ENCODE data around the gene PCDHGC4.

PCDHGC4 gene

DNA sequence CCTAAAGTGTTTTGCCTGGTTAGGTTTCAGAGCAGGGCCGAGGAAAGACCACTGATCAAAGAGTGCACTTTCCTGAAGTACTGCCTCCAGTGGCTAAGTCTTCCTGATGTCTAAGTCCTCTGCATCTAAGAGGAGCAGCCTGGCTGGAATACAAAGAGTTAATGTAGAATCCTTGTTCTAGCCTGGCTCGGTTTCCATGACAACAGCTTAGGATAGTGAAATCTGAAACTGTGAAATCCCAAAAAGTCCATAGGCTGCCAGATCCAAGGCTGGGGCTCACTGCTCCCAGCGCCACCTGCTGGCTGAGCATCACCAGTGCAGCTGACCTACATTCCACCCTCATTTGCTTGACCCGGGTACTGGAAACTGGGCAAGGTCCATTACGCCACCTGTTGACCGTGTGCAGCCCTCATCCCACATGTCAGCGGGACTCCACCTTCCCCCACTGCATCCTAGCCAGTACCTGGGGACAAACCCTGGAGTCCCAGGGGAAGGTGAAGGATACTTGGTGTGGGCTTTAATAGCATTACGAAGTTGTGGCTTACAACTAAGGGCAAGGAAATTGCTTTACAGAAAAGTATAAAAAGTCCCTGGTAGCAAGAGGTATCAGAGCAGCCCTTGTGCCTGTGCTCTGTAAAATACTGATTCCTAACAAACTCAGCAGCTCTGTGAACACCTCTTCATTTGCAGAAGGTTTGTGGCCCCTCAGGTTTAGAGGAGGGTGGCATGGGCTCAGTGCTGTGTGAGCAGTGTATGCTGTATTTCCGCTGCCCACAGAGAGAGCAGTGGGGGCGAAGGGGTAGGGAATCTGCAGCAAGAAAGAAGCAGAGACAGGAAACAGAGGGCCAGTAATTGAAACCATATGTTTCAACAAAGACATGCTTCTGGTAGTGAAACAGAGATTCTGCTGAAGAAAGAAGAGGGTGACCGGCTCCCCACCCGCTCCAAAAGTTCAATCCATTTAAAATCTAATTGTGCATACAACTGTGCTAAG, 40.1 kb downstream of the PCDHGC4 start:
- Histone ChIP-seq H3K36me3 (ENCODE audit: control insufficient read depth, low read depth, low read length) (peaks cover 69% of the 10 kb centered on the region), H3K4me3 (ENCODE audit: low read length) (no peak overlapping the region), H3K4me1 (ENCODE audit: control insufficient read depth, low read depth, low read length) (peaks cover 16% of the 10 kb centered on the region)

DNA sequence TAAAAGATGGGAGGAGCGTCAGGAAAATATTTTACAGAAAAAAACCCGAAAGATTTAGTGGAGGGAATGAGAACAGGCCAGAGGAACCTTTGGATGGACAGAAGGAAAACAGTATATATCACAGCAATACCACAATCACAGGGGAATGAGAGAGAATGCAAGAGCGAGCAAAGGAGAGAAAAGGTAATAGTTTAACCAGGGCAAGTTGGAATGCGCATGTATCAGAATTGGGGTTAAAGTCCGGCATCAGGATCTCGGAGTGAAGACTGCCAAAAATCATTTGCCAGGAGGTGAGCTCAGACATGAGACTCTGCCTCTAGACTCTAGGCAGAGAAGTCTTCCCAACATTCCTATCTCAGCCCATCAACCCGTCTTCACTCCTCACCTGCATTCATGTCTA, 40.8 kb downstream of the PCDHGC4 start:
- Histone ChIP-seq H3K36me3 (ENCODE audit: control insufficient read depth, low read depth, low read length) (peaks cover 71% of the 10 kb centered on the region), H3K27me3 (ENCODE audit: control insufficient read depth, insufficient read depth, low read length) (no peaks in the 10 kb centered on the region), H3K9ac (ENCODE audit: low read length) (no peak overlapping the region), H3K9me3 (ENCODE audit: control insufficient read depth, low read depth, low read length) (no peaks in the 10 kb centered on the region), H3K27ac (ENCODE audit: low read length) (no peak overlapping the region), H3K4me3 (ENCODE audit: low read length) (no peak overlapping the region), H3K4me1 (ENCODE audit: control insufficient read depth, low read depth, low read length) (peaks cover 16% of the 10 kb centered on the region)

More for the DNA sequence above, 40.1 kb downstream of the PCDHGC4 start:
- H3K27ac ChIP-seq (ENCODE audit: low read length) = peak overlapping the region; percentile 28
- H3K9me3 ChIP-seq (ENCODE audit: control insufficient read depth, low read depth, low read length) = no peaks in the 10 kb centered on the region
- H3K27me3 ChIP-seq (ENCODE audit: control insufficient read depth, insufficient read depth, low read length) = no peaks in the 10 kb centered on the region
- H3K9ac ChIP-seq (ENCODE audit: low read length) = no peak overlapping the region

DNA sequence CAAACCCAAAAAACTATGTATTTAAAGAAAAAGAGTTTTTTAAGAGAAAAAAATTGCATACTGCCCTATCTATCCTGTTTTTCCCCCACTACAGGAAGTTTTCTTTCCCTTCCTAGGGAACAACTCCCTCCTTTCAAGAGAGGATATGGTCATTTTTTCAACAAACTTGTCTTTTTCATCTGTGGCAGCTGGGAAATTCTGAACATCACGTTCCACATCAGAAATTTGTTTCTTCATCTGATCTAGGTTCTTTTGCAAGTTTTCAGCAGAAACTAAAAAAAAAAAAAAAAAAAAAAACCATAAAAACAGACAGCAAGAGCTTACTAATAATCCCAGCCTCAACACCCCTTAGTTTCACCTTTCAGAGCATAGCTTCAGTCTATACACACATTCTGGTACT, 42.6 kb downstream of the PCDHGC4 start:
- Histone ChIP-seq H3K27me3 (ENCODE audit: control insufficient read depth, insufficient read depth, low read length) (no peaks in the 10 kb centered on the region), H3K4me1 (ENCODE audit: control insufficient read depth, low read depth, low read length) (peaks cover 16% of the 10 kb centered on the region), H3K9ac (ENCODE audit: low read length) (no peak overlapping the region), H3K27ac (ENCODE audit: low read length) (no peak overlapping the region), H3K36me3 (ENCODE audit: control insufficient read depth, low read depth, low read length) (peaks cover 56% of the 10 kb centered on the region), H3K4me3 (ENCODE audit: low read length) (no peak overlapping the region), H3K9me3 (ENCODE audit: control insufficient read depth, low read depth, low read length) (no peaks in the 10 kb centered on the region)

DNA sequence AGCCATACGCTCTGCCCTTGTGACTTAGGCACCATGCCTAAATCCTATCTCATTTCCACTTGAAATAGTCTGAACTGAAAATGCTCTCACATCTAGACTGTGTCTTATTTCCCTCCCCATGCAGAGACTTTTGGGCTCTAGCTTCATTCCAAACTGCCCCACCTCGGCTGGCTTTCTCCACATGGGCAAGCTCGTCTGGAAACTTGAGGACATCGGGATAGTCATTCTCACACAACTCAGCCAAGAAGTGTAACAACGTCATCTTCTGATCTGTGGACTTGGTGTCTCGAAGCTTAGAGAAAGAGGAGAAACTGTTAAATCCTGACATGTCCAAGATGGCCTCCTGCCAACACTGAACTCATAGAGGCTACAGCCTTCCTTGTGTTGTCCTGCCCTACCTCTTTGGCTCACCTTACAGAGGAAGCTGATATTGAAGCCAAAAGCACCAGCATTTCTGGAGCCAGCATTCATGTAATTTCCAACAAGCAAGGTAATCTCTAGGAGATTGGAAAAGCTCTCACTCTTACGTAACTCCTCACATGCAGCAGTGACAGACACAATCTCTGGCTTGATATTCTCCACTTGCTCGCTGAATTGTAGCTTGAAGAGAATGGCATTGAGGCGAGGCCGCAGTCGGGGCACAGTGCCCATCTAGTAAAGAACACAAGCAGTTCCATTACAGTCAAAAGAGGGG, 43.6 kb downstream of the PCDHGC4 start:
- Histone ChIP-seq H3K36me3 (ENCODE audit: control insufficient read depth, low read depth, low read length) (peaks cover 55% of the 10 kb centered on the region), H3K4me3 (ENCODE audit: low read length) (no peak overlapping the region), H3K27ac (ENCODE audit: low read length) (no peak overlapping the region), H3K9me3 (ENCODE audit: control insufficient read depth, low read depth, low read length) (no peaks in the 10 kb centered on the region), H3K27me3 (ENCODE audit: control insufficient read depth, insufficient read depth, low read length) (no peaks in the 10 kb centered on the region), H3K9ac (ENCODE audit: low read length) (no peak overlapping the region), H3K4me1 (ENCODE audit: control insufficient read depth, low read depth, low read length) (peaks cover 16% of the 10 kb centered on the region)

DNA sequence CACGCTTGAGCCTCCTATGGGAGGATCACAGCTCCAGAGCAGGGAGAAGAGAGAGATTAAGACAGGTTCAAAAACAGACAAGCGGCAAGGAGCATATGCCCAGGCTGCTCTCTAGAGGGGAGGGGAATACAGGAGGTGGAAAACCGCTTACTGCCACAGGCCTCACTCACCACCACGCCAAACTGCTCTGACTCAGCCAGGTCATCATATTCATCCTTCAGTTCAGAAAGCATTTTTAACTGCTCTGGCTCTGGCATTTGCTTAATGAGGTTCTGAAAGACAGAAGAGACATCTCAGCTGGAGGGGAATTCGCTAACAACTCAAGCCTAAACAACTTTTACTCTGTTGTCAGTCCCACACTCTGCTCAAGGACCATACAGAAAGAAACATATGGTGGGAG, 44.2 kb downstream of the PCDHGC4 start:
- no peak overlapping the region for H3K27ac ChIP-seq (ENCODE audit: low read length)

DNA sequence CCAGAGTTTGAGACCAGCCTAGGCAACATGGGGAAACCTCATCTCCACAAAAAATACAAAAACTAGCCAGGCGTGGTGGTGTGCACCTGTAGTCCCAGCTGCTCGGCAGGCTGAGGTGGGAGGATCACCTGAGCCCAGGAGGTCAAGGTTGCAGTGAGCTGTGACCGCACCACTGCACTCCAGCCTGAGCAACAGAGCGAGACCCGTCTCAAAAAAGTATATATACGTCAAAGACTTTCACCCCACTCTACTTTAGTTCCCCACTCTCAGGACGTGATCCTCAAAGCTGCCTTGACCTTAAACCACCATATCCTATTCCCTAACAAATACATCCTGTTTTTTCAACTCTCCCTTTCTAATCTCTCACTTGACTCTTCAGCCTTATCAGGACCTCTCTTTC, 45.0 kb downstream of the PCDHGC4 start:
- H3K9ac ChIP-seq (ENCODE audit: low read length) = no peak overlapping the region
- H3K4me3 ChIP-seq (ENCODE audit: low read length) = no peak overlapping the region

More for the DNA sequence above, 44.2 kb downstream of the PCDHGC4 start:
- no peak overlapping the region for H3K4me3 ChIP-seq (ENCODE audit: low read length)
- peaks cover 56% of the 10 kb centered on the region for H3K36me3 ChIP-seq (ENCODE audit: control insufficient read depth, low read depth, low read length)
- H3K9me3 ChIP-seq (ENCODE audit: control insufficient read depth, low read depth, low read length) = no peaks in the 10 kb centered on the region
- no peaks in the 10 kb centered on the region for H3K27me3 ChIP-seq (ENCODE audit: control insufficient read depth, insufficient read depth, low read length)
- H3K4me1 ChIP-seq (ENCODE audit: control insufficient read depth, low read depth, low read length) = peaks cover 15% of the 10 kb centered on the region
- no peak overlapping the region for H3K9ac ChIP-seq (ENCODE audit: low read length)

DNA sequence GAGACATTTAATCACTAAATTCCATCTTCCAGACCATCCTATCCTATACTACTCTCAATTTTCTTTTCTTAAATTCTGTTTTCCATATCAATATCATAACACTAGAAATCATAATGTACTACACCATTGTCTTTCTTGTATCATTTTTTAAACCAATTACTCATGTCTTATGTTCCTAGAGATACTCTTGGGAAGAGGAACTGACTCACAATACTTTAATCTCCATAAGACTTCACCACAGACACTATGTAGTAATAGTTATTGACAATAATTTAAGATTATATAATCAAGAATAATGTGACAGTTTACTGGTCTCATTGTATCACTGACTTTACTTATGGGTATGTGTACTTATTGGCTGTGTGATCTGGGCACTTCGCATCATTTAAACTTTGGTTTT, 47.9 kb downstream of the PCDHGC4 start:
- Histone ChIP-seq H3K36me3 (ENCODE audit: control insufficient read depth, low read depth, low read length) (peaks cover 40% of the 10 kb centered on the region), H3K9ac (ENCODE audit: low read length) (no peak overlapping the region), H3K4me3 (ENCODE audit: low read length) (no peak overlapping the region), H3K27ac (ENCODE audit: low read length) (no peak overlapping the region), H3K9me3 (ENCODE audit: control insufficient read depth, low read depth, low read length) (no peaks in the 10 kb centered on the region), H3K4me1 (ENCODE audit: control insufficient read depth, low read depth, low read length) (no peaks in the 10 kb centered on the region), H3K27me3 (ENCODE audit: control insufficient read depth, insufficient read depth, low read length) (no peaks in the 10 kb centered on the region)

More for the DNA sequence above, 45.0 kb downstream of the PCDHGC4 start:
- H3K9me3 ChIP-seq (ENCODE audit: control insufficient read depth, low read depth, low read length) = no peaks in the 10 kb centered on the region
- H3K36me3 ChIP-seq (ENCODE audit: control insufficient read depth, low read depth, low read length) = peaks cover 59% of the 10 kb centered on the region
- H3K27me3 ChIP-seq (ENCODE audit: control insufficient read depth, insufficient read depth, low read length) = no peaks in the 10 kb centered on the region
- peaks cover 10% of the 10 kb centered on the region for H3K4me1 ChIP-seq (ENCODE audit: control insufficient read depth, low read depth, low read length)
- no peak overlapping the region for H3K27ac ChIP-seq (ENCODE audit: low read length)

DNA sequence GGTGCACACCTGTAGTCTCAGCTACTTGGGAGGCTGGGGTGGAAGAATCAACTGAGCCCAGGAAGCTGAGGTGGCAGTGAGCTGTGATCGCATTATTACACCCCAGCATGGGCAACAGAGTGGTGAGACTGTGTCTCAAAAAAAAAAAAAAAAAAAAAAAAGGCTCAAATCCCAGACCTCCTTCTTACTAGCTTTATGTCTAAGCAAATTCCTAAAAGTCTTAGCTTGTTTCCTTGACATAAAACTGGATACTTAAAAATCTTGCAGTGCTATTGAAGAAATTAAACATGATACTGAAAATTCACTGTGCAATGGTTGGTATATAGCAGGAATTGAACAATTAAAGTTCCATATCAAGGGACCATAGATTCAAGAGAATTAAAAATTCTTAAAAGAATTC, 49.1 kb downstream of the PCDHGC4 start:
- Histone ChIP-seq H3K9ac (ENCODE audit: low read length) (no peak overlapping the region), H3K27me3 (ENCODE audit: control insufficient read depth, insufficient read depth, low read length) (no peaks in the 10 kb centered on the region), H3K27ac (ENCODE audit: low read length) (no peak overlapping the region), H3K9me3 (ENCODE audit: control insufficient read depth, low read depth, low read length) (no peaks in the 10 kb centered on the region), H3K4me1 (ENCODE audit: control insufficient read depth, low read depth, low read length) (no peaks in the 10 kb centered on the region), H3K36me3 (ENCODE audit: control insufficient read depth, low read depth, low read length) (peaks cover 28% of the 10 kb centered on the region), H3K4me3 (ENCODE audit: low read length) (no peak overlapping the region)

DNA sequence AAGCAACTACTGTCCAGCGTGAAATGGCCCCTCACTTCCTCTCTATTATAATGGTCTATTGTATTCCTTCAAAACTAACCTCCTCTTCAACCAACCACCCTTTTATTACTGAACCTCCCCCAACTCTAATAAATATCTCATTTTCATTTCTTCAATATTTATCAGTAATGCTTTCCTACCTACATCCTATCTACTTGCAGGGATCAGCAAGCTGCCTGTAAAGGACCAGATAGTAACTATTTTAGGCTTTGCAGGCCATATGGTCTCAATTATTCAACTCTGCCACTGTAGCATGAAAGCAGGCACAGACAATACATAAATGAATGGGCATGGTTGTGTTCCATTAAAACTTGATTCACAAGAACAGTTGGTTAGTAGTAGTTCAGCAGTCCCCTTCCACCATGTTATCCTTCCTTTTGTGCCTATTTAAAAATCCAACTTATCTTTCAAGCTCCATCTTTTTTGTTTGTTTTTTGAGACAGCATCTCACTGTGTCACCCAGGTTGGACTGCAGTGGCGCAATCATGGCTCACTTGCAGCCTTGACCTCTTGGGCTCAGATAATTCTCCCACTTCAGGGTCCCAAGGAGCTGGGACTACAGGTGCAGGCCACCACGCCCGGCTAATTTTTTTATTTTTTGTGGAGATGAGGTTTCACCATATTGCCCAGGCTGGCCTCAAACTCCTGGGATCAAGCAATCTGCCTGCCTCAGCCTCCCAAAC, 49.8 kb downstream of the PCDHGC4 start:
- H3K27ac ChIP-seq (ENCODE audit: low read length) = no peak overlapping the region
- H3K4me3 ChIP-seq (ENCODE audit: low read length) = no peak overlapping the region
- no peak overlapping the region for H3K9ac ChIP-seq (ENCODE audit: low read length)
- H3K4me1 ChIP-seq (ENCODE audit: control insufficient read depth, low read depth, low read length) = no peaks in the 10 kb centered on the region
- H3K9me3 ChIP-seq (ENCODE audit: control insufficient read depth, low read depth, low read length) = no peaks in the 10 kb centered on the region
- H3K27me3 ChIP-seq (ENCODE audit: control insufficient read depth, insufficient read depth, low read length) = no peaks in the 10 kb centered on the region
- peaks cover 23% of the 10 kb centered on the region for H3K36me3 ChIP-seq (ENCODE audit: control insufficient read depth, low read depth, low read length)

Measured in iPS-18a (cell line).